Subcutaneous adipose tissue (tissue), 4 donors: ENCODE measurements around the gene BBX. TPM values are rescaled to one million over a fixed set of nuclear protein-coding genes. Genes with fewer than 3 reads are reported as not detected.

ENCODE experiments used
- CTCF ChIP-seq: fragments of 450-650 bp; IDR thresholded peaks from one replicate; pipeline ENCODE4 v1.5.1; 2016; ENCODE audit warnings: low read depth, mild to moderate bottlenecking, control low read depth, antibody characterized with exemption, moderate library complexity
- total RNA-seq, 4 donors: library from RNA; depleted of rRNA; stranded (reverse); fragments of >200 nt; gene quantifications; one replicate each; pipeline ENCODE4 v1.1.0, GENCODE V29; 2016

The BBX gene
- total RNA-seq, 4 donors from 2014 or later, result 38.3 to 69.4 (median 48.0) TPM

GRCh38 chr3:107705046-107705445, 182.3 kb downstream of the BBX start:
- no peak for TF ChIP-seq CTCF

- no peak for TF ChIP-seq CTCF
Measured at GRCh38 chr3:107710851-107711250, 188.1 kb downstream of the BBX start.

GRCh38 chr3:107716734-107717133, 194.0 kb downstream of the BBX start:
- no peak for TF ChIP-seq CTCF

DNA sequence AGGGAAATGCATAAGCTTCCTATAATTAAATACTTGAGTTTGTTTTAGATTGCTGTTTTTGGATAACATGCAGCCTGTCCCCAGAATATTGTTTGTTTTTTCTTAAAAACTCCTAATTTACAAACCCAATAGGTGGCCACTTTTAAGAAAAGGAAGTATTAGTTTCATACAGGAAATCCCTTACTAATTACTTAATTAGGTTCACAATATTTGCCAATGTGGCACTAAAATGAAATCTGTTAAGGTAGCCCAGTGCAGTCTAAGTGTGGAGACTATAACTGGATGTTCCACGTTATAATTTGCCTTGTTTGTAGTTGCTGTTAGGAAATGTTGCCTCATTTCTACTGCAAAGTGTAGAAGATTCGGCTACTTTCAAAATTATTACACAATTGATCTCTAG, 195.8 kb downstream of the BBX start:
- no peak for TF ChIP-seq CTCF

DNA sequence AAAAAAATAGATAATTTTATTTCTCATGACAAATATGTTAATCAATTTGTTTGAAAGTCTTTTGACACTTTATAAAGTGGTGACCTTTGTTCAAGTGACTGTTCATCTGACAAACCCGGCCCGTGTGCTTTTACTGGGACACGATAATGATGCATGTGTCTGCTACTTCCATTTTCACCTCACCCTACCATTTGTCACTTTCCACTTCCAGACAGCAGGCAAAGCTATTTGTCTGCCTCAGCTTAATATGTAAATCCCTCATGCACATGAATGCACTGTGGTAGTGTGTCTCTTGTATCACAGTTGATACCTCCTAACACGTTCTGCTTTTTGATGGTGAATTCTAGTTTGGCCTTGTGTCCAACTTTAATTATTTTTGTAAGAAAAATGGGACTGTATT, 204.3 kb downstream of the BBX start:
- no peak for TF ChIP-seq CTCF

- TF ChIP-seq CTCF, result no peak
Measured at GRCh38 chr3:107729686-107730085, 206.9 kb downstream of the BBX start.

DNA sequence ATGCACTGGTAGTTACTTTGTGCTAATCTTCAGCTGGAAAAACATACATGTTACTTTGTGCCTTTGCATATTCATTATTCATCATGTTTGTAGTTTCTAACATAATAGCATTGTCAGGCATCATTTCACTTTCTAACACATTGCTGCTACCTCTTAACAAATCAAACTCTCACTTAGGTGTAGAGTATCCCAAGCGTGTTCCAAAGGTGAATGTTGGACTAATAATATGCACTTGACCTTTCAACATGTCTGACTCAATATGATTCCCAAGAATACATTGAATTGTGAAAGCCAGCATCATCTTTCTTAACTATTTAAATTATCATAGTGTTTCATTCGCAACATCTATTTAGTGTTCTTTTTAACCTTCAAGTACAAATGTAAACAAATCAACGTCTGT, 211.6 kb downstream of the BBX start:
- TF ChIP-seq CTCF, result no peak
